Kidney epithelial cell (primary cell): ENCODE results near the gene NAT14. TPM values are rescaled to one million over a fixed set of nuclear protein-coding genes. Genes with fewer than 3 reads are reported as not detected.
A peak's percentile ranks its signal among the peaks of the same experiment; 100 is the strongest.

Experiments used
- DNase-seq: peaks from one replicate; pipeline ENCODE4 v3.0.0-alpha.2; 2010; ENCODE audit warnings: low read depth
- H3K27me3 ChIP-seq: 2 replicates; pipeline ENCODE4 v1.6.0; 2011; ENCODE audit warnings: low read length; ENCODE audit not compliant: control insufficient read depth, insufficient read depth
- H3K36me3 ChIP-seq: 2 replicates; pipeline ENCODE4 v1.5.1; 2011; ENCODE audit warnings: low read length; ENCODE audit not compliant: control insufficient read depth, insufficient read depth
- H3K4me3 ChIP-seq: 2 replicates; pipeline ENCODE4 v1.5.1; 2011; ENCODE audit warnings: low read depth, mild to moderate bottlenecking, control low read depth, low read length
- total RNA-seq: library from RNA; depleted of rRNA; stranded (reverse); fragments of >200 nt; gene quantifications from 2 replicates; pipeline ENCODE4 v1.2.3, GENCODE V29; 2015
- TF ChIP-seq, protein P1 (sequence below): IDR thresholded peaks from 2 replicates; pipeline ENCODE4 v1.5.1; 2011; ENCODE audit warnings: mild to moderate bottlenecking, moderate library complexity, low read length, control low read depth, inconsistent platforms; ENCODE audit not compliant: insufficient read depth, poor library complexity, severe bottlenecking

The NAT14 gene
- total RNA-seq, 1 donor from 2014 or later: 18.2 TPM

DNA sequence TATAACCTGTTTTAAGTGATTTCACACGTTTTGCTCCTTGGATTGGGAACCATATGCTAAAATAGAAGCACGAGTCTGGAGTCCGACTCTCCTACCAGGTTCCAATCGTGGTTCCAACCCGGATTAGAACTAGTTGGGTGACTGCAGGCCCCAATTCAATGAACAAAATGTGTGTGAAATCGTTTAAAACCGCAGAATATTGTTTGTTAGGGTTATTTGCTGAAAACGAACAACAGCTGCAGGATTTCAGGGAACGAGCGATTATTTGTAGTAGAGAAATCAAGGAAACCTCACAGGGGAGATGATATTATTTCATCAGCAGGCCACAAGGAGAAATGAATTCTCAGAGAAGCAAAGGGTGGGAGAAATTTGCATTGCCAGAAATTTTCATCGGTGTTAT, 20.0 kb downstream of the NAT14 start:
- TF ChIP-seq, protein P1, sequence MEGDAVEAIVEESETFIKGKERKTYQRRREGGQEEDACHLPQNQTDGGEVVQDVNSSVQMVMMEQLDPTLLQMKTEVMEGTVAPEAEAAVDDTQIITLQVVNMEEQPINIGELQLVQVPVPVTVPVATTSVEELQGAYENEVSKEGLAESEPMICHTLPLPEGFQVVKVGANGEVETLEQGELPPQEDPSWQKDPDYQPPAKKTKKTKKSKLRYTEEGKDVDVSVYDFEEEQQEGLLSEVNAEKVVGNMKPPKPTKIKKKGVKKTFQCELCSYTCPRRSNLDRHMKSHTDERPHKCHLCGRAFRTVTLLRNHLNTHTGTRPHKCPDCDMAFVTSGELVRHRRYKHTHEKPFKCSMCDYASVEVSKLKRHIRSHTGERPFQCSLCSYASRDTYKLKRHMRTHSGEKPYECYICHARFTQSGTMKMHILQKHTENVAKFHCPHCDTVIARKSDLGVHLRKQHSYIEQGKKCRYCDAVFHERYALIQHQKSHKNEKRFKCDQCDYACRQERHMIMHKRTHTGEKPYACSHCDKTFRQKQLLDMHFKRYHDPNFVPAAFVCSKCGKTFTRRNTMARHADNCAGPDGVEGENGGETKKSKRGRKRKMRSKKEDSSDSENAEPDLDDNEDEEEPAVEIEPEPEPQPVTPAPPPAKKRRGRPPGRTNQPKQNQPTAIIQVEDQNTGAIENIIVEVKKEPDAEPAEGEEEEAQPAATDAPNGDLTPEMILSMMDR: no peak
- no peaks in the 10 kb centered on the region for H3K27me3 ChIP-seq
- DNase-seq: no peak

DNA sequence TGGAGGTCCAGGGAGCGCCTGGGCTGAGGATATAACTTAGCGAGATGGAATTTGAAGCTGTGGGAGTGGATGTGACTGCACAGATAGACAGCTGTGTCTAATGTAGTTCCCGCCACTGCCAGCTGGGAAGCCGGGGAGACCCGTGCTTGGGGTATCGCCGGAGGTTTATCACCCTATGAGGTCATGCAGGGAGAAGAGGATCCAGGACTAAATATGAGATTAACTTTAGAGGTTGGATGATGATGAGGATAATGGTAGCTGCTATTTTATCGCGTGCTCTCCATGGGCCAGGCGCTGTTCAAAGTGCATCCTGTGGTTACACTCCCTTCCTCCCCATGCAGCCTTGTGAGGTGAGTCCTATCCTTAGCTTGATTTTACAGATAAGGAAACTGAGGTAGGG, 23.1 kb downstream of the NAT14 start:
- Histone ChIP-seq H3K36me3 (no peaks in the 10 kb centered on the region), H3K27me3 (no peaks in the 10 kb centered on the region), H3K4me3 (no peak overlapping the region)
- no peak for DNase-seq
- TF ChIP-seq, protein P1: no peak

More for the DNA sequence above, 20.0 kb downstream of the NAT14 start:
- Histone ChIP-seq H3K4me3 (no peak overlapping the region), H3K36me3 (no peaks in the 10 kb centered on the region)

DNA sequence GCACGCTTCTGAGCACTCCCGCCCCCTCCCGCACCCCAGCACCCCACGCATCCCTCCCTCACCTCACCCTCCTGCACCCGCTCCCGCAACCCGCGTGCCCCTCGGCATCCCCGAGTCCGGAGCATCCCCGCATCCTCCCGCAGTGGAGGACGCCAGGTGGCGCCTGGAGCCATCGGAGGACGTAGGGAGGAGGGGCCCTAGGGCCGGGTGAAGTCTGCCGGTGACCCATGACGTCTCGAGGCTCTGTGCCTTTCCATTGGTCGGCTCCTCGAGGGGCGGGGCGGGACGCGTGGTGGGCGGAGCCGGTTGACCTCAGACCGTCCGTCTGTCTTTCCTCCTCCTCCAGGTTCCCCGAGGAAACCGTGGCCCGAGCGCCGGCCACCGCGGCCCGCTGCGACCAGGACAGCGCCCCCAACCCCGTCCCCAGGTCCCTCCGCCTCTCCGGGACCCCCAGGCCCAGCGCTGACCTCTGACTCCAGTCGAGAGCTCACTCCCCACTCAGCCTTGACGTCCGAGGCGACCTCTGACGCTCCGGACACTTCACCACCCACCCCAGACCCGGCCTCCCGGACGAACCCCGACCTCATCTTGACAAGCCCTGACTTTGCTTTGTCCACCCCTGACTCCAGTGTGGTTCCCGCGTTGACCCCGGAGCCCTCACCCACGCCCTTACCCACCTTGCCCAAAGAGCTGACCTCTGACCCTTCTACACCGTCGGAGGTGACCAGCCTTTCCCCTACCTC, 32.1 kb downstream of the NAT14 start:
- Histone ChIP-seq H3K36me3 (no peaks in the 10 kb centered on the region), H3K27me3 (no peaks in the 10 kb centered on the region), H3K4me3 (peak overlapping the region; percentile 37)
- TF ChIP-seq, protein P1: peak; percentile 94
- DNase-seq: no peak

DNA sequence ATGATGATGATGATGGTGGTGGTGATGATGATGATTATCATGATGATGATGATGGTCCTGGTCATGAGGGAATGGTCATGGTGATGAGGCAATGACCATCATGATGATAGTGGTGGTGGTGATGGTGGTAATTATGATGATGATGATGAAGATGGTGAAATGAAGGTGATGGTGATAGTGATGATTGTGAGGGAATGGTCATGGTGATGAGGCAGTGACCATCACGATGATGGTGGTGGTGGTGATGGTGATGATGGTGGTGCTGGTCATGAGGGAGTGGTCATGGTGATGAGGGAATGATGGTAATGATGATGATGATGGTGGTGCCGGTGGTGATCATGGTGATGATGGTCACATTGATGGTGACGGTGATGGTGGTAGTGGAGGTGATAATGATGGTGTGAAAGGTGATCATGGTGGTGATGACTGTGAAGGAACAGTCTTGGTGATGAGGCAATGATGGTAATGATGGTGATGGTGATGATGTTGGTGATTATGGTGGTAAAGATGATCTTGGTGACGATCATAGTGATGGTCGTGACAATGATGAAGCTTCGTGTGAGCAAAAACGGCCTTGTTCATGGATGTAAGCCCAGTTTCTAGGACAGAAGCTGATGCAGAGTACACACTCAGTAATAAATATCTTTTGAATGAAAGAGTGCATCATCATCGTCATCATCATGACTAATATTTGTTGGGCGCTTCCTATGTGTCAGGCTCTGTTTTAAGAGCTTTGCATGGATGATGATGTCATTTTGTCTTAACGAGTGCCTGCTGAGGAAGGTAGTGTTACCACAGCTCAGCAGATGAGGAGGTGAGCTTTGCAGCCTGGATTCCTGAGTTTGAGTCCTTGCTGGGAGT, 34.7 kb downstream of the NAT14 start:
- no peaks in the 10 kb centered on the region for H3K27me3 ChIP-seq
- TF ChIP-seq, protein P1: no peak
- no peaks in the 10 kb centered on the region for H3K36me3 ChIP-seq
- DNase-seq: no peak
- no peak overlapping the region for H3K4me3 ChIP-seq

DNA sequence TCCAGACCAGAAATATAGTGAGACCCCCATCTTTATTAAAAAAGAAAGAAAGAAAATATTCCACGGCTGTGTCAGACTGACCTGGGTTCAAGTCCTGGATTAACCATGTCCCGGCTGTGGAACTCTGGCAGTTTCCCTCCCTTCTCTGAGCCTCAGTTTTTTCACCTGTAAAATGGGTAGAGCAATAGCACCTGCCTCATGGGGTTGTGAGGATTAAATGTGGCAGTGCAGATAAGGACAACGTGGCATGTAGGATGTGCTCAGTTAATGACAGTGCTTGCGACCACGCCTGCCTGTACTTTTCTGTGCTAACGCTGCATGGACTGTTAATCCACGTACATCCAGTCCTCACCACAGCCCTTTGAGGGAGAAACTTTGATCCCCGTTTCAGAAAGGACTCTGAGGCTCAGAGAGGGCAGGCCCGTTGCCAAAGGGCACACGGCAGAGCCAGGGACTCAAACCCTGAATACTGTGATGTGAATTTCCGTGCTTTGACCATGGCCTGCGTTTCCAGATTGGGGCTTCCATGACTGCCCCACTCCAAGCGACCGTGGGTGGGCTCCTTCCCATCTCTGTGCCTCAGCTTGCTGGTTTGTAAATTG, 35.8 kb downstream of the NAT14 start:
- Histone ChIP-seq H3K4me3 (no peak overlapping the region), H3K27me3 (peaks cover 3% of the 10 kb centered on the region), H3K36me3 (no peaks in the 10 kb centered on the region)
- no peak for DNase-seq
- TF ChIP-seq, protein P1: no peak
